HepG2 (cell line): ENCODE data around the gene KCNE4. TPM values are rescaled to one million over a fixed set of nuclear protein-coding genes. Genes with fewer than 3 reads are reported as not detected.
A peak's percentile ranks its signal among the peaks of the same experiment; 100 is the strongest.

Experiments used
- ATAC-seq: fragments of 200-7000 bp; cut with Tn5 transposase; 3 replicates; pipeline ENCODE4 v1.9.1; 2020; ENCODE audit warnings: mild to moderate bottlenecking, moderate library complexity
- BruUV-seq: library from RNA; stranded (reverse); fragments of 400-500 nt; replicated peaks from 2 replicates; lab custom pipeline; 2021; lab: Mats Ljungman, UMichigan
- CTCF ChIA-PET: fragments of 300-600 bp; formaldehyde crosslinking; extraction: SDS; loops from one replicate; lab custom pipeline; 2021; ENCODE audit warnings: low total read pairs, inconsistent platforms, low intra/inter-chr PET ratio; lab: Yijun Ruan, JAX
- POLR2A ChIA-PET: fragments of 350-600 bp; sonication (Branson Sonifier 250); formaldehyde crosslinking; loops from one replicate; lab custom pipeline; 2020; ENCODE audit warnings: antibody characterized with exemption, inconsistent platforms; lab: Yijun Ruan, JAX
- DNase-seq: peaks from one replicate; pipeline ENCODE4 v3.0.0-alpha.2; 2015; ENCODE audit warnings: low spot score
- FAIRE-seq: peaks from 3 replicates; lab custom pipeline; 2011; peaks lifted over from hg19 to GRCh38; lab: Jason Lieb, UNC
- H2AFZ ChIP-seq: one replicate; pipeline ENCODE4 v1.6.1; 2011; ENCODE audit warnings: low read length, inconsistent platforms
- H3K27ac ChIP-seq: fragments of 300-600 bp; 3 replicates; pipeline ENCODE4 v1.8.0; 2011; ENCODE audit warnings: mixed run types, mild to moderate bottlenecking, mixed read lengths, low read length, inconsistent platforms; ENCODE audit not compliant: insufficient read depth; ENCODE audit errors: extremely low read length
- H3K27me3 ChIP-seq, 2 experiments: fragments of 200-600 bp in 1 of 2; 2 replicates in 1 of 2; 3 replicates in 1 of 2; pipeline versions ENCODE4 v1.6.0 to v1.8.0; 2011; ENCODE audit warnings: low read length in 2 of 2, mild to moderate bottlenecking in 2 of 2, moderate library complexity in 2 of 2, inconsistent platforms in 1 of 2; ENCODE audit not compliant: insufficient read depth in 2 of 2, control insufficient read depth in 1 of 2
- H3K36me3 ChIP-seq, 2 experiments: fragments of 200-600 bp in 1 of 2; replicated peaks in 1 of 2; 2 replicates in 1 of 2; 3 replicates in 1 of 2; pipeline versions ENCODE4 v1.5.1 to v1.8.0; 2011; ENCODE audit warnings: low read length in 2 of 2, inconsistent platforms in 1 of 2; ENCODE audit not compliant: insufficient read depth in 2 of 2, control insufficient read depth in 1 of 2
- H3K4me1 ChIP-seq: 2 replicates; pipeline ENCODE4 v1.5.1; 2012; ENCODE audit warnings: low read length, inconsistent platforms; ENCODE audit not compliant: insufficient read depth
- H3K4me2 ChIP-seq: 2 replicates; pipeline ENCODE4 v1.6.0; 2011; ENCODE audit warnings: low read depth, low read length, inconsistent platforms
- H3K4me3 ChIP-seq, 3 experiments: fragments of 200-600 bp in 1 of 3; sonication (generic), shearing (Covaris generic) in 1 of 3; replicated peaks in 1 of 3; 2 replicates each; pipeline ENCODE4 v1.5.1; 2011 to 2016; ENCODE audit warnings: low read length in 3 of 3, inconsistent platforms in 2 of 3, low read depth in 2 of 3, mild to moderate bottlenecking in 2 of 3, control low read depth in 1 of 3, mixed read lengths in 1 of 3; ENCODE audit not compliant: insufficient read depth in 1 of 3
- H3K79me2 ChIP-seq: one replicate; pipeline ENCODE4 v1.6.1; 2011; ENCODE audit warnings: low read length, inconsistent platforms; ENCODE audit not compliant: insufficient read depth
- H3K9ac ChIP-seq: 2 replicates; pipeline ENCODE4 v1.6.0; 2011; ENCODE audit warnings: mild to moderate bottlenecking, low read depth, low read length, inconsistent platforms; ENCODE audit not compliant: insufficient read depth
- H3K9me3 ChIP-seq: 2 replicates; pipeline ENCODE4 v1.5.1; 2012; ENCODE audit warnings: mild to moderate bottlenecking, low read length
- H4K20me1 ChIP-seq: 2 replicates; pipeline ENCODE4 v1.6.0; 2011; ENCODE audit warnings: inconsistent platforms, mild to moderate bottlenecking, low read length, moderate library complexity; ENCODE audit not compliant: insufficient read depth
- CREB1 ChIP-seq, 2 experiments: fragments of 450-650 bp in 1 of 2; IDR thresholded peaks; 2 replicates each; pipeline ENCODE4 v1.6.1; 2016 to 2017; ENCODE audit warnings: control low read depth in 1 of 2, mild to moderate bottlenecking in 1 of 2, missing compliant biosample characterization in 1 of 2, missing genetic modification characterization in 1 of 2
- DPF2 ChIP-seq: sonication (generic); formaldehyde crosslinking; IDR thresholded peaks from 2 replicates; pipeline ENCODE4 v1.4.0; 2020; ENCODE audit warnings: mild to moderate bottlenecking, low read depth, missing genetic modification reagents, borderline replicate concordance
- KAT8 ChIP-seq: IDR thresholded peaks from 2 replicates; pipeline ENCODE4 v1.6.1; 2016; ENCODE audit warnings: missing genetic modification reagents, missing compliant biosample characterization
- MAFF ChIP-seq: IDR thresholded peaks from 2 replicates; pipeline ENCODE4 v1.6.1; 2011; ENCODE audit warnings: low read depth, low read length, improper control_type of control experiment
- MAFK ChIP-seq, 2 experiments: IDR thresholded peaks in 1 of 2; conservative IDR thresholded peaks in 1 of 2; 2 replicates each; pipeline ENCODE4 v1.6.1; 2011; ENCODE audit warnings: improper control_type of control experiment in 2 of 2, low read length in 2 of 2
- NFE2L2 ChIP-seq: fragments of 150-350 bp; IDR thresholded peaks from 2 replicates; pipeline ENCODE4 v1.6.1; 2014; ENCODE audit warnings: low read length
- SNAI1 ChIP-seq: sonication (generic); formaldehyde crosslinking; IDR thresholded peaks from 2 replicates; pipeline ENCODE4 v1.5.0; 2020; ENCODE audit warnings: mild to moderate bottlenecking, missing genetic modification reagents, borderline replicate concordance
- TSC22D2 ChIP-seq: sonication (generic); formaldehyde crosslinking; IDR thresholded peaks from 2 replicates; pipeline ENCODE4 v1.5.1; 2020; ENCODE audit warnings: missing genetic modification reagents, mild to moderate bottlenecking, borderline replicate concordance
- WGBS: methylation state at CpG from one replicate; pipeline ENCODE4 v1.1.6; 2017; ENCODE audit warnings: low lambda C conversion rate; 5-methylcytosine and 5-hydroxymethylcytosine counted together
- in situ Hi-C: cut with HindIII; loops from 2 replicates; pipeline ENCODE4 v1.10.0; 2017; ENCODE audit warnings: low pct_unique_long_range_greater_than_20kb; ENCODE audit not compliant: extremely low pct_ligation_motif_present
- intact Hi-C: fragments of 100-400 bp; cut with micrococcal nuclease; formaldehyde crosslinking; loops from one replicate; pipeline ENCODE4 v1.10.0; 2022; ENCODE audit not compliant: unreplicated experiment
- polyA plus RNA-seq, 8 experiments: library from polyadenylated mRNA; depleted of rRNA in 3 of 8; stranded (reverse) in 7 of 8; unstranded in 1 of 8; fragments of >200 nt; fragmentation: Illumina TruSeq in 4 of 8; extraction: Trizol in 4 of 8; gene quantifications; 2 replicates each; pipeline versions ENCODE4 v1.2.1 to v1.2.3, GENCODE V29; 2011 to 2016; ENCODE audit warnings: low read depth in 4 of 8, missing spikeins in 1 of 8, mixed read lengths in 1 of 8; ENCODE audit not compliant: insufficient read depth in 1 of 8
- total RNA-seq, 5 experiments: library from RNA; depleted of rRNA; stranded (reverse); fragments of >200 nt; fragmentation: Illumina TruSeq; extraction: Trizol; gene quantifications; 2 replicates each; pipeline ENCODE4 v1.2.3, GENCODE V29; 2016; ENCODE audit warnings: low read depth in 1 of 5
- TF ChIP-seq, protein P1 (sequence below): sonication (generic); formaldehyde crosslinking; IDR thresholded peaks from 2 replicates; pipeline ENCODE4 v1.4.0; 2020; ENCODE audit warnings: missing genetic modification reagents

KCNE4 gene
- total and polyA plus RNA-seq, 2 of the 13 experiments (the other 11 are each of a cell fraction or from before 2014, with no cell fraction given): not detected

DNA sequence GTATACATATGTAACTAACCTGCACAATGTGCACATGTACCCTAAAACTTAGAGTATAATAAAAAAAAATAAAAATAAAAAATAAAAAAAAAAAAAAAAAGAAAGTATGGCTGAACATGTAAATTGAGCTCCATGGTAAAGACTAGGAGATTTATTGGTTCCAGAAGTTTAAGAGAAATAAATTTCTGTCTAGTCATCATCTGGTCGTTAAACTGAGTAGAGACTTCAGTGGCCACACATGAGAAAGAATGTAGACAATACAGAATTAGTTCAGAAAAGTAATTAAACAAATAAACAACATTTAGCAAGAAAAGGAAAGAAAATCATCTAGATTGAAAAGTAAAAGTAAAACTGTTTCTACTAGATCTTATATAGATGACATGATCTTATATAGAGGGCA, 12.4 kb upstream of the KCNE4 start:
- H3K27me3 ChIP-seq: no peaks in the 10 kb centered on the region
- H3K9ac ChIP-seq: no peak overlapping the region
- DNase-seq (no peak), ATAC-seq (no peak), FAIRE-seq (no peak)
- in situ Hi-C loops: no loop called here
- H3K4me1 ChIP-seq: no peaks in the 10 kb centered on the region
- no peaks in the 10 kb centered on the region for H3K36me3 ChIP-seq
- no peak overlapping the region for H3K4me2 ChIP-seq
- CTCF ChIA-PET: no interaction called here
- no TSS peak for BruUV-seq
- H4K20me1 ChIP-seq: no peaks in the 10 kb centered on the region
- 0% methylated on average over 1 of the region's 1 CpG for WGBS
- H2AFZ ChIP-seq: no peak overlapping the region
- no peak overlapping the region for H3K4me3 ChIP-seq
- H3K27ac ChIP-seq: no peak overlapping the region
- H3K79me2 ChIP-seq: no peaks in the 10 kb centered on the region
- no peaks in the 10 kb centered on the region for H3K9me3 ChIP-seq
- POLR2A ChIA-PET: no interaction called here
- intact Hi-C loops: no loop called here
- TF ChIP-seq DPF2 (no peak), NFE2L2 (0 out of 2 replicates have a peak, but pooled peaks have one; percentile 21), KAT8 (CRISPR knock-in tag) (no peak), MAFK (conservative IDR thresholded peaks at IDR 0.05 in 1 of 2, IDR thresholded peaks at IDR 0.05 in 1 of 2; ENCODE audit: low read length in 2 of 2) (peak; percentile 60 to 72; a peak in 3 of 4 replicates), SNAI1 (CRISPR knock-in tag) (no peak), MAFF (peak; percentile 57; the same call in 1 of the 2 replicates)

DNA sequence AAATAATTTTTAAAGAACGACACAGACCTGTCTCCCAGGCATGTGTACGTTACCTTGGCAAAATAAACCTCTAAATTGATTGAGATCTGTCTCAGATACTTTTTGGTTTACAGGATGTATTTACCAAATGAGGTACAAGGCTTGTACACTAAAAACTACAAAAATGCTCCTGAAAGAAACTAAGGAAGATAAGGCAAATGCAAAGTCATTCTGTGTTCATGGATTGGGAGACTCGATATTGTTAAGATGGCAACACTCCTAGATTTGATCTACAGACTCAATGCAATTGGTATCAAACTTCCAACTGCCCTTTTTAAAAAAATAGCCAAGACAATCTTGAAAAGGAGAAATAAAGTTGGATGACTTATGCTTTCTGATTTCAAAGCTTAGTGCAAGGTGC, 11.5 kb upstream of the KCNE4 start:
- Histone ChIP-seq H3K27ac (no peak overlapping the region), H3K9ac (no peak overlapping the region), H3K4me1 (no peaks in the 10 kb centered on the region), H4K20me1 (no peaks in the 10 kb centered on the region), H3K79me2 (no peaks in the 10 kb centered on the region)
- 4% methylated on average over 3 of the region's 3 CpGs for WGBS
- POLR2A ChIA-PET: no interaction called here
- FAIRE-seq (no peak), DNase-seq (no peak)
- TF ChIP-seq TSC22D2 (CRISPR knock-in tag): no peak
- TF ChIP-seq CREB1 (IDR thresholded peaks at IDR 0.05): no peak
- no peak for TF ChIP-seq CREB1 (CRISPR knock-in tag; IDR thresholded peaks at IDR 0.05)
- TF ChIP-seq, protein P1, sequence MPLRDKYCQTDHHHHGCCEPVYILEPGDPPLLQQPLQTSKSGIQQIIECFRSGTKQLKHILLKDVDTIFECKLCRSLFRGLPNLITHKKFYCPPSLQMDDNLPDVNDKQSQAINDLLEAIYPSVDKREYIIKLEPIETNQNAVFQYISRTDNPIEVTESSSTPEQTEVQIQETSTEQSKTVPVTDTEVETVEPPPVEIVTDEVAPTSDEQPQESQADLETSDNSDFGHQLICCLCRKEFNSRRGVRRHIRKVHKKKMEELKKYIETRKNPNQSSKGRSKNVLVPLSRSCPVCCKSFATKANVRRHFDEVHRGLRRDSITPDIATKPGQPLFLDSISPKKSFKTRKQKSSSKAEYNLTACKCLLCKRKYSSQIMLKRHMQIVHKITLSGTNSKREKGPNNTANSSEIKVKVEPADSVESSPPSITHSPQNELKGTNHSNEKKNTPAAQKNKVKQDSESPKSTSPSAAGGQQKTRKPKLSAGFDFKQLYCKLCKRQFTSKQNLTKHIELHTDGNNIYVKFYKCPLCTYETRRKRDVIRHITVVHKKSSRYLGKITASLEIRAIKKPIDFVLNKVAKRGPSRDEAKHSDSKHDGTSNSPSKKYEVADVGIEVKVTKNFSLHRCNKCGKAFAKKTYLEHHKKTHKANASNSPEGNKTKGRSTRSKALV (CRISPR knock-in tag): no peak
- TF ChIP-seq, all 625 proteins: peak for 0
- in situ Hi-C loops (no loop called here), intact Hi-C loops (no loop called here)
- H3K4me2 ChIP-seq: no peak overlapping the region
- ATAC-seq: no peak
- no peaks in the 10 kb centered on the region for H3K9me3 ChIP-seq
- no TSS peak for BruUV-seq
- H3K27me3 ChIP-seq: no peaks in the 10 kb centered on the region
- H2AFZ ChIP-seq: no peak overlapping the region
- H3K4me3 ChIP-seq: no peak overlapping the region
- CTCF ChIA-PET: no interaction called here
- H3K36me3 ChIP-seq: no peaks in the 10 kb centered on the region
